ENCODE measurements around the gene MSL1. TPM values are rescaled to one million over a fixed set of nuclear protein-coding genes. Genes with fewer than 3 reads are reported as not detected.

MSL1 gene
- total and polyA plus RNA-seq, 4 experiments from 2014 or later, result 6.0 to 133 (median 69.3) TPM

DNA sequence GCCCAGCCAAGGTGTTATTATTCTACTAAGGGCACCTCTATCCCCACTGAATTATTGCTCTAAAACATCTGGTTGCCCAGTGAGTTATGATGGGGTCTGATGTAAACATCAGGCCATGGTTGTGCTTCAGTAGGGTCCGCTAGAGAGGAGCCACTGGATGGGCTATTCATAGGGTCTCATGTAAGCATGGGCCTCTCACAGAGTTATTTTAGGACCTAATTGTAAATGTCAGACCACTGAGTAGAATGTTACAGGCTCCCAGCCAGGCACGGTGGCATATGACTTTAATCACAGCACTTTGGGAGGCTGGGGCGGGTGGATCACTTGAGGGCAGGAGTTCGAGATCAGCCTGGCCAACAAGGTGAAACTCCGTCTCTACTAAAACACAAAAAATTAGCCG is 60.8 kb downstream of the MSL1 start:
- H3K4me1 ChIP-seq (ENCODE audit: insufficient read depth, low read length), result no peaks in the 10 kb centered on the region

More for the DNA sequence above, 60.8 kb downstream of the MSL1 start:
- Mint-ChIP-seq H3K4me3 (no peak overlapping the region), H3K9me3 (no peaks in the 10 kb centered on the region), H3K36me3 (no peaks in the 10 kb centered on the region), H3K27ac (no peak overlapping the region), H3K27me3 (no peaks in the 10 kb centered on the region), H3K4me1 (peaks cover 0 to 4% (median 0%) of the 10 kb centered on the region in 4 donors)
- intact Hi-C loops (cut with micrococcal nuclease), result no loop called here
- POLR2A ChIA-PET (ENCODE audit: partially characterized antibody), result no interaction called here
- no peaks in the 10 kb centered on the region for H3K27me3 ChIP-seq (ENCODE audit: insufficient read depth, low read length)
- H3K9me3 ChIP-seq (ENCODE audit: control insufficient read depth in 1 of 2, low read length in 2 of 2), result no peaks in the 10 kb centered on the region
- CTCF ChIA-PET (ENCODE audit: partially characterized antibody), result interaction anchor here (0.8 to 2.1 kb wide), 6 partner anchors 8 to 155 kb away, joined by 3 to 5 read pairs (median 4); no protein-coding TSS in a partner anchor
- no peak overlapping the region for H3K27ac ChIP-seq (ENCODE audit: low read depth, low read length)
- no peaks in the 10 kb centered on the region for H3K36me3 ChIP-seq (ENCODE audit: insufficient read depth, low read length)
- no peak overlapping the region for H3K4me3 ChIP-seq (ENCODE audit: low read length in 2 of 2)
- DNase-seq, result no peak

Small RNA genes within 50 kb of the gene (microRNA-seq; reads per million reads assigned to microRNA genes)
- 0.72 reads per million for gene MIR6866 (ENCODE audit: borderline microRNAs expressed, borderline number of aligned reads, borderline replicate concordance)

Other genes starting within 250 kb of the MSL1 start
- gene GSDMB, start 203.3 kb upstream of the MSL1 start, total RNA-seq, result 10 to 100 TPM; 41.4 to 47.4 TPM
- gene GSDMB, start 203.3 kb upstream of the MSL1 start, polyA plus RNA-seq, result 1 to 10 TPM; 3.2 to 3.9 TPM
- 10 to 100 TPM; 79.6 to 87.2 TPM for gene ORMDL3, start 194.4 kb upstream of the MSL1 start, total RNA-seq
- 100 to 1,000 TPM in 1 of 2 donors, 10 to 100 TPM in 1; 90.4 to 161 TPM for gene ORMDL3, start 194.4 kb upstream of the MSL1 start, polyA plus RNA-seq
- not detected for gene LRRC3C, start 194.2 kb upstream of the MSL1 start, total RNA-seq
- gene LRRC3C, start 194.2 kb upstream of the MSL1 start, polyA plus RNA-seq, result not detected
- gene GSDMA, start 159.0 kb upstream of the MSL1 start, total RNA-seq, result under 1 TPM; 0.23 to 0.25 TPM
- gene GSDMA, start 159.0 kb upstream of the MSL1 start, polyA plus RNA-seq, result 1 to 10 TPM in 1 of 2 donors, under 1 TPM in 1; 0.42 to 1.1 TPM
- gene PSMD3, start 141.2 kb upstream of the MSL1 start, total RNA-seq, result 10 to 100 TPM; 59.7 to 60.3 TPM
- 10 to 100 TPM; 44.6 to 47.9 TPM for gene PSMD3, start 141.2 kb upstream of the MSL1 start, polyA plus RNA-seq
- gene CSF3, start 106.5 kb upstream of the MSL1 start, total RNA-seq, result not detected
- not detected for gene CSF3, start 106.5 kb upstream of the MSL1 start, polyA plus RNA-seq
- gene MED24, start 67.6 kb upstream of the MSL1 start, total RNA-seq, result 10 to 100 TPM; 81.1 to 93.0 TPM
- gene MED24, start 67.6 kb upstream of the MSL1 start, polyA plus RNA-seq, result 10 to 100 TPM; 34.0 to 46.2 TPM
- 10 to 100 TPM; 35.9 to 41.3 TPM for gene THRA, start 59.0 kb upstream of the MSL1 start, total RNA-seq
- gene THRA, start 59.0 kb upstream of the MSL1 start, polyA plus RNA-seq, result 10 to 100 TPM in 1 of 2 donors, 1 to 10 TPM in 1; 5.8 to 11.9 TPM
- 10 to 100 TPM; 14.8 to 15.1 TPM for gene NR1D1, start 21.4 kb upstream of the MSL1 start, total RNA-seq
- 10 to 100 TPM in 1 of 2 donors, 1 to 10 TPM in 1; 5.7 to 12.3 TPM for gene NR1D1, start 21.4 kb upstream of the MSL1 start, polyA plus RNA-seq
- gene CASC3, start 18.6 kb downstream of the MSL1 start, total RNA-seq, result 100 to 1,000 TPM; 142 to 146 TPM
- 10 to 100 TPM; 31.1 to 54.2 TPM for gene CASC3, start 18.6 kb downstream of the MSL1 start, polyA plus RNA-seq
- 1 to 10 TPM; 5.4 to 6.5 TPM for gene RAPGEFL1, start 55.5 kb downstream of the MSL1 start, total RNA-seq
- under 1 TPM in 1 of 2 donors, not detected in 1; 0.13 TPM for gene RAPGEFL1, start 55.5 kb downstream of the MSL1 start, polyA plus RNA-seq
- 10 to 100 TPM; 34.4 to 34.7 TPM for gene WIPF2, start 97.3 kb downstream of the MSL1 start, total RNA-seq
- 10 to 100 TPM in 1 of 2 donors, 1 to 10 TPM in 1; 5.2 to 13.6 TPM for gene WIPF2, start 97.3 kb downstream of the MSL1 start, polyA plus RNA-seq
- gene CDC6, start 165.9 kb downstream of the MSL1 start, total RNA-seq, result 1 to 10 TPM in 1 of 2 experiments, under 1 TPM in 1; 0.72 to 2.1 TPM
- under 1 TPM; 0.61 to 0.87 TPM for gene CDC6, start 165.9 kb downstream of the MSL1 start, polyA plus RNA-seq
- gene RARA, start 187.2 kb downstream of the MSL1 start, total RNA-seq, result 10 to 100 TPM; 54.1 to 54.5 TPM
- gene RARA, start 187.2 kb downstream of the MSL1 start, polyA plus RNA-seq, result 10 to 100 TPM in 1 of 2 donors, 1 to 10 TPM in 1; 5.1 to 20.7 TPM
- gene GJD3, start 242.8 kb downstream of the MSL1 start, total RNA-seq, result not detected
- gene GJD3, start 242.8 kb downstream of the MSL1 start, polyA plus RNA-seq, result not detected